SH-SY5Y (cell line): ENCODE measurements around the gene PAWR.

Source experiments
- GATA2 ChIP-seq: IDR thresholded peaks from 2 replicates; pipeline ENCODE4 v1.6.1; 2011; ENCODE audit warnings: mild to moderate bottlenecking, low read depth, low read length
- GATA3 ChIP-seq: IDR thresholded peaks from 2 replicates; pipeline ENCODE4 v1.6.1; 2011; ENCODE audit warnings: low read depth, mild to moderate bottlenecking, low read length, moderate library complexity

GRCh38 chr12:79638490-79638889 lies 52.3 kb downstream of the PAWR start:
- TF ChIP-seq GATA2 (no peak), GATA3 (no peak)
